Central memory CD8-positive, alpha-beta T cell (primary cell): ENCODE results near the gene PCDHGA2.
"Not testable (repeated sequence)": the region's sequence is repeated elsewhere in the genome, so short reads cannot be mapped to it uniquely, and the experiment has no call there.

Source experiments
- ATAC-seq: fragments of 150-1000 bp; cut with Tn5 transposase; replicated peaks from 2 replicates; pipeline ENCODE4 v1.10.0; 2022; ENCODE audit warnings: mild to moderate bottlenecking, moderate FRiP score, moderate number of reproducible peaks; ENCODE audit not compliant: poor library complexity, severe bottlenecking; ENCODE audit errors: extremely low read depth
- DNase-seq, 2 donors: peaks; one replicate each; pipeline ENCODE4 v3.0.0; 2021; ENCODE audit warnings: low spot score in 2 of 2
- H3K27ac Mint-ChIP-seq: one replicate; pipeline ENCODE4 v1.8.0; 2022; ENCODE audit warnings: low read depth, mild to moderate bottlenecking, moderate library complexity, mixed read lengths
- H3K27me3 Mint-ChIP-seq: one replicate; pipeline ENCODE4 v1.8.0; 2022; ENCODE audit warnings: mixed read lengths
- H3K36me3 Mint-ChIP-seq: one replicate; pipeline ENCODE4 v1.8.0; 2022; ENCODE audit warnings: mild to moderate bottlenecking, moderate library complexity, mixed read lengths; ENCODE audit not compliant: insufficient read depth
- H3K4me1 Mint-ChIP-seq: one replicate; pipeline ENCODE4 v1.8.0; 2022; ENCODE audit warnings: mixed read lengths
- H3K4me3 Mint-ChIP-seq: one replicate; pipeline ENCODE4 v1.8.0; 2022; ENCODE audit warnings: mild to moderate bottlenecking, moderate library complexity, mixed read lengths
- H3K9me3 Mint-ChIP-seq: one replicate; pipeline ENCODE4 v1.8.0; 2022; ENCODE audit warnings: mixed read lengths

PCDHGA2 gene

DNA sequence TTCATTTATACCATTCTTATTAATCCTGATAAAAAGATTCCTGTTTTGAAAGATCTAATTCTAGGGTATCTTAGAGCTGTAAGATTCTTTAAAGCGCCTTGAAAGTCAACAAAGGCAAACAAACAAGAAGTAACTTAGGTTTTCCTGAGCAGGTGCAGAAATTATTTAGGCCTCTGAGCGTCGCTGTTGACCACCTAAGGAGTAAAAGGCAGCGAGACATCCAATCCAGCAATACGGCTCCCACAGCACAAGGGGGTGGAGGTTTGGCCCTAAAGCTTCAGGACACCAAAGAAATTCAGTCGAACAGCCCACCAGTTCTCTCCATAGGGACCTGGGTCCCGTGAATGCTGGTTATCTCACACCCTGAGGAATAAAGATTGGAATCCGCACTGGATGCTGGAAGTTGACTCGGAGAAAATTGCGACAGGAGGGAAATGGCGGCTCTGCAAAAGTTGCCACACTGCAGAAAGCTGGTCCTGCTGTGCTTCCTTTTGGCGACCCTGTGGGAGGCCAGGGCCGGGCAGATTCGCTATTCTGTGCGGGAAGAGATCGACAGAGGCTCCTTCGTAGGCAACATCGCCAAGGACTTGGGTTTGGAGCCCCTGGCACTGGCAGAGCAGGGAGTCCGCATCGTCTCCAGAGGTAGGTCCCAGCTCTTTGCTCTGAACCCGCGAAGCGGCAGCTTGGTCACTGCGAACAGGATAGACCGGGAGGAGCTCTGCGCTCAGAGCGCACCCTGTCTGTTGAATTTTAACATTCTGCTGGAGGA lies at the start of gene PCDHGA2:
Gene PCDHGA2 (plus strand): TSS at position 223 of the 769 bp plus-strand sequence.
- peaks cover 2% of the 10 kb centered on the region for H3K36me3 Mint-ChIP-seq
- peaks cover 15% of the 10 kb centered on the region for H3K9me3 Mint-ChIP-seq
- H3K4me1 Mint-ChIP-seq: no peaks in the 10 kb centered on the region
- no peak within 1 kb of the TSS for H3K4me3 Mint-ChIP-seq
- DNase-seq (no peak), ATAC-seq (no peak)
- peaks cover 92% of the 10 kb centered on the region for H3K27me3 Mint-ChIP-seq
- H3K27ac Mint-ChIP-seq: no peak within 1 kb of the TSS

DNA sequence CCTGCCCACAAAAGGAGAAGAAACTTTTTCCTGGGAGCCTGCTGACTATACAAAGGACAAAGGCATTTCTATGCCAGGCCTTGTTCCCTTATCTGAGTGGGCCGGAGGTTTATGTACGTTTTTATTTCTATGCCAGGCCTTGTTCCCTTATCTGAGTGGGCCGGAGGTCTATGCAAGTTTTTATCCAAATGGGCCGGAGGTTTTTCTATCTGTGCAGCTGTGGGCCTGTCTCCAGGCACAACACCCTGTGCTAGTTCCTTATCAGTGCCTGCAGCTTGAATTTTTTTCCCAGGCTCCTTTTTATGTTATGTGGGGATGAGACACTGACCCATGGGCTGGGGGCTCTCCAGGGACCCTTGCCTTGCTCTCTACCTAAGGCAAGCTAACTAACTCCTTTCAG lies 40.2 kb upstream of the PCDHGA2 start:
- no peaks in the 10 kb centered on the region for H3K27me3 Mint-ChIP-seq
- DNase-seq: no peak
- no peak for ATAC-seq
- H3K27ac Mint-ChIP-seq: no peak overlapping the region
- peaks cover 2% of the 10 kb centered on the region for H3K36me3 Mint-ChIP-seq
- H3K4me3 Mint-ChIP-seq: no peak overlapping the region
- H3K4me1 Mint-ChIP-seq: peaks cover 13% of the 10 kb centered on the region
- H3K9me3 Mint-ChIP-seq: peaks cover 29% of the 10 kb centered on the region

DNA sequence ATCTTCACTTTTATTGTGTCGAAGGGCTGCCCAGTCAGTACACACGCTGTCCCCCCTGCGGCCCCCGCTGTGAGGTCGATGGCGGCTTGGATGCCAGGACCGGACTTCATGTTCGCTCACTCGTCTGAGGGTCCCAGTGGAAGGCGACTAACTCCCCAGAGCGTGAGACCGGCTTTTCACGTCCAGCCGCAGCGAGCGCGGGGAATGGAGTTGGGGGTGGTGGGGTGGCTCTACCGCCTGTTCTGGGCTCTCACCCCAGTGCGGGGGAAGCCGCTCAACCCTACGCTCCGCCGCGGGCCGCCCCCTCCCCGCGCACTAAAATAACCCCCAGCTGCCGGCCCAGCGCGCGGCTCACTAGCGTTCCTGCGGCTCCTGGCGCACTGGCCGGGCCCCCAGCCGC lies 34.8 kb upstream of the PCDHGA2 start, which contains the start of gene SLC25A2:
Gene SLC25A2 (minus strand): TSS at position 294 of the 400 bp plus-strand sequence. CDS start 184 bp downstream, at position 110.
- Mint-ChIP-seq H3K27me3 (no peaks in the 10 kb centered on the region), H3K27ac (no peak within 1 kb of the TSS), H3K4me1 (peaks cover 5% of the 10 kb centered on the region), H3K4me3 (no peak within 1 kb of the TSS), H3K9me3 (peaks cover 6% of the 10 kb centered on the region), H3K36me3 (no peaks in the 10 kb centered on the region)
- no peak for ATAC-seq
- DNase-seq: no peak

DNA sequence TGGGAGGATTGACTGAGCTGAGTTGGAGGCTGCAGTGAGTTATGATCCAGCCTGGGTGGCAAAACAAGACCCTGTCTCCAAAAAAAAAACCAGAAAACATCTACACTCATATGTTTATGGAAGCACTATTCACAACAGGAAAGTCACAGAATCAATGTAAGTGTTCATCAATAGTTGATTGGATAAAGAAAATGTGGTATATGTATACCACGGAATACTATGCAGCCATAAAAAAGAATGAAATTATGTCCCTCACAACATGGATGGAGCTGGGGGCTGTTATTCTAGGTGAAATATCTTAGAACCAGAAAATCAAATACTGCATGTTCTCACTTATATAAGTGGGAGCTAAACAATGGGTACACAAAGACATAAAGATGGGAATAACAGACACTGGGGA lies 31.9 kb upstream of the PCDHGA2 start:
- H3K27ac Mint-ChIP-seq: no peak overlapping the region
- no peaks in the 10 kb centered on the region for H3K27me3 Mint-ChIP-seq
- ATAC-seq (no peak), DNase-seq (no peak)
- no peaks in the 10 kb centered on the region for H3K4me1 Mint-ChIP-seq
- H3K9me3 Mint-ChIP-seq: peaks cover 9% of the 10 kb centered on the region
- H3K4me3 Mint-ChIP-seq: no peak overlapping the region
- peaks cover 3% of the 10 kb centered on the region for H3K36me3 Mint-ChIP-seq

DNA sequence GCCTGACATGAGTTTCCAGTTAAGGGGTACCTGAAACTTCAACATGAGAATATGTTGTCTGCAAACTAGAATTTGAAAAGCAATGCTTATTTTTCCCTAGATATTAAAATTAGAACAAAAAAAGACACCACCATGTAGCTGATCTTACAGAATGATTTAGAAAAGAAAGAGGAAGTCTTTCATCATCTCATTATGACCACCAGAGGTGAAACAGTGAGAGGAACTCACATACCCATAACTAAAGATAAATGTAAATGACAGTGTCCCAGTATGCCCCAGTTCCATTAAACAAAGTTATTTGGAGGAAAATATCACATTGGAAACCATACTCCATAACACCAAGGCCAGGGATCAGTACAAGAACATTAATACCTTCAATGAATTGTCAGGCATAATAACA lies 24.8 kb upstream of the PCDHGA2 start:
- Mint-ChIP-seq H3K4me1 (peaks cover 11% of the 10 kb centered on the region), H3K36me3 (peaks cover 18% of the 10 kb centered on the region), H3K27me3 (no peaks in the 10 kb centered on the region), H3K27ac (no peak overlapping the region), H3K4me3 (no peak overlapping the region), H3K9me3 (peaks cover 35% of the 10 kb centered on the region)
- no peak for ATAC-seq
- DNase-seq: no peak

DNA sequence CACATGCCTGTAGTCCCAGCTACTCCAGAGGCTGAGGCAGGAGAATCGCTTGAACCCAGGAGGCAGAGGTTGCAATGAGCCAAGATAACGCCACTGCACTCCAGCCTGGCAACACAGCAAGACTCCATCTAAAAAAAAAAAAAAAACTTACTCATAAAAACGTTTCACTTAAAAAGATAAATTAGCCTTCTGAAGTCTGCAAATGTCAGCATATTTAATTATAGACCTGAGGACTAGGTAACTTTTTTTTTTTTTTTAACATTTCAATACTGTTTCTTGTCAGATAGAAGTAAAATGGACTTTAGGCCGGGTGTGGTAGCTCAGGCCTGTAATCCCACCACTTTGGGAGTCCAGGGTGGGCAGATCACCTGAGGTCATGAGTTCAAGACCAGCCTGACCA lies 21.6 kb upstream of the PCDHGA2 start:
- ATAC-seq, H3K4me3 Mint-ChIP-seq, H3K27ac Mint-ChIP-seq, H3K27me3 Mint-ChIP-seq, DNase-seq: not testable (repeated sequence)
- Mint-ChIP-seq H3K4me1 (peaks cover 34% of the 10 kb centered on the region), H3K36me3 (peaks cover 35% of the 10 kb centered on the region), H3K9me3 (peaks cover 45% of the 10 kb centered on the region)

DNA sequence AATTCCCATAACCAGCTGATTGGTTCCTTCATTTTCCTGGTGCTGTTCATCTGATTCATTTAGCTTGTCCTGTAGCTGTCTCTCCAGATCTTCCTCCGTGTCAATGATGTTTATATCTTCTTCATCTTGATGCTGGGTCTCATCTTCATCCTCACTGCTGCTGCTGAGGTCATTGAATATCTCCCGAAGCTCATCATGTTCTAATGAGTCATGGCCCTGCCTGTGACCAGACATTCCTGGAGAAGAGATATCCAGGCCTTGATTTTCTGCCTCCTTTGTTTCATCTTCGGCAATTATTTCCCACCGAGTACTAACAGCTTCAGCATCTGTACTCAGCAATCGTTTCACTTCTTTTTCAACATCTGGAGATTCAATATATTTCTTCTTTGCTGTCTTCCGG lies 19.4 kb upstream of the PCDHGA2 start:
- no peak for DNase-seq
- peaks cover 41% of the 10 kb centered on the region for H3K9me3 Mint-ChIP-seq
- peaks cover 34% of the 10 kb centered on the region for H3K4me1 Mint-ChIP-seq
- H3K36me3 Mint-ChIP-seq: peaks cover 33% of the 10 kb centered on the region
- peak overlapping the region; percentile 100 for H3K27ac Mint-ChIP-seq
- peak overlapping the region; percentile 97 for H3K4me3 Mint-ChIP-seq
- no peak for ATAC-seq
- no peaks in the 10 kb centered on the region for H3K27me3 Mint-ChIP-seq

DNA sequence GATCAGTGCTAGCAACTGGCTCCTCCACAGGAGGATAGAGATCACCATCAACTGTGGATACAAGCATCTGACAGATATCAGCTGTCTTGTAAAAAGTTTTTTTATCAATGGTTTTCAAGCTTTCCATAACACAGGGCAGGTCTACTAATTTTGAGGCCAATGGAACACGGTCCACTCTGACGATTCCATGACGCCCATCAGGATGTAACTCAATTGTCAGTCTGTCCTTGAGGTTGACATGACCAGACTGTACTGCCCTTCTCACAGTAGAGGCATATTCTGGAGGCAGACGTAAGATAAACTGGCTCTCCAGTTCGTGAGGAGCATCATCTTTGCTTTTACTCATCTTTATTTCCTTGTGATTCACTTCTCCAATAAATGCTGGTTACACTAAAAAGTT lies 18.9 kb upstream of the PCDHGA2 start:
- Mint-ChIP-seq H3K9me3 (peaks cover 36% of the 10 kb centered on the region), H3K4me3 (peak overlapping the region; percentile 97), H3K27me3 (no peaks in the 10 kb centered on the region), H3K4me1 (peaks cover 34% of the 10 kb centered on the region), H3K27ac (peak overlapping the region; percentile 100), H3K36me3 (peaks cover 33% of the 10 kb centered on the region)
- ATAC-seq (no peak), DNase-seq (no peak)

DNA sequence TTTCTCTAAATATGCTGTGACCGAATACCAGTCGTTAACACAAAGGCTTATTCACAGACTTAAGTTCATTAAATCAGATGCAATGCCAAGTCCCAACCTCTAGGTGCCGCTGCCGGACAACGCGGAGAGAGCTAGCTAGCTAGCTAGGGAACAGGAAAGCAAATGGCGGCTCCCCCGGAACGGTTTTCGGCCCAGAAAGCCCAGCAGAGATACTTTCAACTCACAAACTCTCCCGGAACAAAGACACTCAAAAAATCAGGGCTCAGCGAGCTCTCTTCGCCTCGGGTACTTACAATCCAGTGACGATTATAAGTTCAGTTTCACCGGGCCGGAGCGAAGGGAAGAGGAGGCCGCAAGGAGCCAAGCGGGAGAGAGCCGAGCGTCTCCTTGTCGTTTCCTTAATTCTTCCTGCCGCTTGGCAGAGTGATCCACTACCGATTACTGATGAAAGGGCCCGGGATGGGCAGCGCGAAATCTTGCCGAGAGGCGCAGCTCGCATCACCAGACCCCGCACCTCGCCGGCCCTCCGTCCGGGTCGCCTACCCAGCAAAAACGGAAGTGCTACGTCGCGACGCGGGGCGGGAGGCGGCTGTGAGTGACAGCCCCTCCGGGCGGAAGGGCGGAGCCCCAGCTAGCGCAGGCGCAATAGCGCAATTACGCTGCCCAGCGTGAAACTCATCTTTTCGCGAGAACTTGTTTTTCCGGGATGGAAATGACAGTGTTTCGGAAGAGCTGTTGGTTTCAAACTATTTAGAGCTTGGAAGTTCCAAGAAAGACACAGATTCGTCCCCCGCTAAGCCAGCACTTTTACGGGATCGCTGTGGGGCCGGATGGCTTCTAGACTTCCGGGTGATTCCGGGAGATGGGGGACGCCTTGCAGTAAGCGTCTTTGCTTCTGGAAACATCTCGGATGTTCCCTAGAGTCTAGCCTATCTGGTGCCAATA lies 18.1 kb upstream of the PCDHGA2 start, which contains the start of gene TAF7:
Gene TAF7 (minus strand): TSS at position 560 of the 945 bp plus-strand sequence. CDS start 740 bp downstream, outside the sequence.
- H3K36me3 Mint-ChIP-seq: peaks cover 30% of the 10 kb centered on the region
- peaks cover 32% of the 10 kb centered on the region for H3K4me1 Mint-ChIP-seq
- peaks cover 28% of the 10 kb centered on the region for H3K9me3 Mint-ChIP-seq
- peak within 1 kb of the TSS; percentile 100 for H3K27ac Mint-ChIP-seq
- peak within 1 kb of the TSS; percentile 97 for H3K4me3 Mint-ChIP-seq
- peak; percentile 87 to 90 for DNase-seq
- ATAC-seq: peak; percentile 90
- H3K27me3 Mint-ChIP-seq: no peaks in the 10 kb centered on the region

DNA sequence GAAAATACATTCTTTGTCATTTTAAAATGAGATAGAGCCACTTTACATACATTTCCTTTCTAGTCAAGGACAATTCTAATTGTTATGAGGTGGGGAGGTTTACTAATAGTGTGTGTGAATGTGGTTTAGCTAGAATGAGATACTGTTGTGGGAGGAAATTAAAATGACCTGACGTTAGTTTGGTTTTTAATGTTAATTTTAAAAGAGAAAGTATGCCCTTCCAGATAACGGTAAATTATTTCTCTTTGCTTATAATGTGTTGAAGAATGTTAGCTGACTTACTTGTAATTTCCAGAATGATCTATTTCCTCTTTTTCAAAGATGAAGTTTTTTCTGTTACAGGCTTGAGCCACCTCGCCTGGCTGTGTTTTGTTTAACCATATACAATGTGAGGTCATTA lies 16.3 kb upstream of the PCDHGA2 start:
- Mint-ChIP-seq H3K4me1 (peaks cover 37% of the 10 kb centered on the region), H3K36me3 (peaks cover 31% of the 10 kb centered on the region), H3K27ac (no peak overlapping the region), H3K4me3 (peak overlapping the region; percentile 97), H3K9me3 (peaks cover 23% of the 10 kb centered on the region), H3K27me3 (peaks cover 14% of the 10 kb centered on the region)
- ATAC-seq: no peak
- DNase-seq: no peak

DNA sequence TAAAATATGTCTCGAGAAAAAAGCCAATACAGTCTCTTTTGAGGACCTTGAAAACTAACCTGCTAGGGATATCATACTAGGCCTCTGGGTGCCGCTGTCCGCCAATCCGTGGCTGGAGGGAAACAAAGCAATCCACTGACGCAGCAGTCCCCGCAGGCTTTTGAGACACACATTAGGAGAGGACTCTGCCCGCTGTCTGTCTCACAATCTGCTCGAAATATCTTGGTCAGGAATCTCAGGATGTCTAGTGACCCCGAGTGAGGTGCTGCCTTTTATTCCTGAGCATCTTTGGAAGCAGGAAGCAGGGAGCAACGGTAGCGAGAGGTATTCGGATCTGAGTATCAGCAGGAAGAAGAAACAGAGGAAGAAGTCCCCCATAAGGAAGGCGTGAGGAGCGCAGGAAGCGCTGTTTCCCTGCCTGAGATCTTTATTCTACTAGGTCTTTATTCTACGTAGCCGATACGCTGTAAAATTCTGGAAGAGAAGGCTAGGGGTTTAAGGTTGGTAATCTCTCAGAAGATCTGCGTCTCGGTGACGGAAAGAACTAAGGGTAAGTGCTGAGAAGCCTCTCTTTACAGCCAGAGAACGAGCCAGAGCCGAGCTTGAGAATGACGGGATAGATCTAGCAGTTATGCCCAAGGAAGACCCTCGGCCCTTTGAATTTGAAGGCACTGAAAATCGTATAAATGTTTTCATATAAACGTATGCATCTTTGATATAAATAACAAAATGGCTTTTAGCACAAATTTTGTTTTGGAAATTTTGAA lies 12.3 kb upstream of the PCDHGA2 start:
- Mint-ChIP-seq H3K4me3 (peak overlapping the region; percentile 87), H3K9me3 (no peaks in the 10 kb centered on the region), H3K27ac (peak overlapping the region; percentile 91), H3K4me1 (peaks cover 8% of the 10 kb centered on the region), H3K36me3 (peaks cover 5% of the 10 kb centered on the region), H3K27me3 (peaks cover 36% of the 10 kb centered on the region)
- ATAC-seq (peak; percentile 89), DNase-seq (peak; percentile 28 to 49)

DNA sequence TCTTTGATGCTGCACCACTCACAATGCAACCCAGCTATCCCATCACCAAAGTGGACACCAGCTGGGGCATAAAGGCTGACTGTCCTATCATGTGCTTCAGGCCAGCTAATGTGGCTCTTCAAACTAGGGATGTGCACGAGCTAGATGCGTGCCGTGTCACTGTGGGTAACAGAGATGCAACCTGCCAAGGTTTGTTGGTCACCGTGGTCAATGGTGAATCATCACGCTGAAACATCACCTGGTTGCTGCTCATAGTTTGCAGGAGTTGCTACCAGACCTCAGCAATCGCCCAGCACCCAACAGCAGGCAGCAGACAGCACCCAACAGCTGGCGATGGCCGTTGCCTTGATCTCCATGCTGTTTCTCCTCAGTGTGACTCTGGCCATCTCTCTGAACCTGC lies 10.3 kb upstream of the PCDHGA2 start:
- no peaks in the 10 kb centered on the region for H3K9me3 Mint-ChIP-seq
- peaks cover 8% of the 10 kb centered on the region for H3K4me1 Mint-ChIP-seq
- peaks cover 5% of the 10 kb centered on the region for H3K36me3 Mint-ChIP-seq
- DNase-seq: no peak
- H3K4me3 Mint-ChIP-seq: no peak overlapping the region
- peaks cover 43% of the 10 kb centered on the region for H3K27me3 Mint-ChIP-seq
- no peak overlapping the region for H3K27ac Mint-ChIP-seq
- ATAC-seq: no peak
